ENCODE results near the gene RPS23. TPM values are rescaled to one million over a fixed set of nuclear protein-coding genes. Genes with fewer than 3 reads are reported as not detected.
"Not testable (repeated sequence)": the region's sequence is repeated elsewhere in the genome, so short reads cannot be mapped to it uniquely, and the experiment has no call there.

Gene RPS23
- total RNA-seq, 1 donor from 2014 or later, result 2,405 TPM

- intact Hi-C loops (cut with micrococcal nuclease), result no loop called here
Observed at GRCh38 chr5:82290908-82291307, 12.8 kb upstream of the RPS23 start.

GRCh38 chr5:82290005-82290404 lies 11.9 kb upstream of the RPS23 start:
- intact Hi-C loops (cut with micrococcal nuclease), result no loop called here

- intact Hi-C loops (cut with micrococcal nuclease), result no loop called here
Observed at GRCh38 chr5:82287625-82288024, 9.5 kb upstream of the RPS23 start.

GRCh38 chr5:82285206-82285605 lies 7.1 kb upstream of the RPS23 start:
- intact Hi-C loops (cut with micrococcal nuclease), result no loop called here

GRCh38 chr5:82283893-82284292 lies 5.7 kb upstream of the RPS23 start:
- intact Hi-C loops (cut with micrococcal nuclease), result no loop called here

GRCh38 chr5:82278711-82279370 lies 687 bp upstream of the RPS23 start:
- intact Hi-C loops (cut with micrococcal nuclease), result loop anchor here (1.0 to 5.0 kb wide), 6 partner anchors 307 to 1872 kb away; partner anchors contain the start of genes ATG10, SSBP2, TMEM167A and XRCC4

GRCh38 chr5:82277613-82277986 lies 554 bp downstream of the RPS23 start:
- intact Hi-C loops (cut with micrococcal nuclease), result loop anchor here (5.0 kb wide), 2 partner anchors 425 to 1870 kb away; partner anchors contain the start of gene ZFYVE16

GRCh38 chr5:82276800-82277612 lies 1.1 kb downstream of the RPS23 start:
- intact Hi-C loops (cut with micrococcal nuclease), result loop anchor here (5.0 kb wide), 2 partner anchors 425 to 1870 kb away; partner anchors contain the start of gene ZFYVE16

GRCh38 chr5:82275216-82275664 lies 2.9 kb downstream of the RPS23 start:
- intact Hi-C loops (cut with micrococcal nuclease), result loop anchor here (5.0 kb wide), 2 partner anchors 423 to 1868 kb away; partner anchors contain the start of gene ZFYVE16

GRCh38 chr5:82274343-82275211 lies 3.6 kb downstream of the RPS23 start:
- intact Hi-C loops (cut with micrococcal nuclease), result loop anchor here (5.0 kb wide), 2 partner anchors 422 to 1867 kb away; partner anchors contain the start of gene ZFYVE16

- intact Hi-C loops (cut with micrococcal nuclease), result not testable (repeated sequence)
Observed at GRCh38 chr5:82273426-82273825, 4.7 kb downstream of the RPS23 start.

GRCh38 chr5:82272571-82273356 lies 5.4 kb downstream of the RPS23 start:
- intact Hi-C loops (cut with micrococcal nuclease), result not testable (repeated sequence)

GRCh38 chr5:82269363-82269762 lies 8.8 kb downstream of the RPS23 start:
- intact Hi-C loops (cut with micrococcal nuclease), result not testable (repeated sequence)

- intact Hi-C loops (cut with micrococcal nuclease), result not testable (repeated sequence)
Observed at GRCh38 chr5:82267297-82267933, 10.7 kb downstream of the RPS23 start.

GRCh38 chr5:82265047-82265446 lies 13.1 kb downstream of the RPS23 start:
- intact Hi-C loops (cut with micrococcal nuclease), result no loop called here

GRCh38 chr5:82259172-82259800 lies 18.9 kb downstream of the RPS23 start:
- intact Hi-C loops (cut with micrococcal nuclease), result no loop called here

- intact Hi-C loops (cut with micrococcal nuclease), result no loop called here
Observed at GRCh38 chr5:82257729-82258128, 20.4 kb downstream of the RPS23 start.

GRCh38 chr5:82257247-82257646 lies 20.9 kb downstream of the RPS23 start:
- intact Hi-C loops (cut with micrococcal nuclease), result no loop called here

- intact Hi-C loops (cut with micrococcal nuclease), result no loop called here
Observed at GRCh38 chr5:82255844-82256243, 22.3 kb downstream of the RPS23 start.
